Fibroblast of lung (primary cell): ENCODE measurements around the gene FIBCD1. TPM values are rescaled to one million over a fixed set of nuclear protein-coding genes. Genes with fewer than 3 reads are reported as not detected.

Source experiments
- DNase-seq, 2 donors: peaks; one replicate each; pipeline versions ENCODE4 v3.0.0 to v3.0.0-alpha.2; 2010; ENCODE audit warnings: low read depth in 2 of 2
- H2AFZ ChIP-seq: 2 replicates; pipeline ENCODE4 v1.5.1; 2012; ENCODE audit warnings: low read length, control low read depth, inconsistent platforms
- H3K27ac ChIP-seq: 2 replicates; pipeline ENCODE4 v1.5.1; 2011; ENCODE audit warnings: low read length, control low read depth; ENCODE audit not compliant: insufficient read depth
- H3K27me3 ChIP-seq: 2 replicates; pipeline ENCODE4 v1.5.1; 2011; ENCODE audit warnings: mild to moderate bottlenecking, low read length; ENCODE audit not compliant: control insufficient read depth, insufficient read depth
- H3K36me3 ChIP-seq: 2 replicates; pipeline ENCODE4 v1.5.1; 2011; ENCODE audit warnings: low read length; ENCODE audit not compliant: control insufficient read depth, insufficient read depth
- H3K4me1 ChIP-seq: 2 replicates; pipeline ENCODE4 v1.5.1; 2011; ENCODE audit warnings: low read length; ENCODE audit not compliant: control insufficient read depth, insufficient read depth; ENCODE audit errors: extremely low read depth
- H3K4me2 ChIP-seq: 2 replicates; pipeline ENCODE4 v1.5.1; 2011; ENCODE audit warnings: low read length, control low read depth; ENCODE audit not compliant: insufficient read depth; ENCODE audit errors: extremely low read depth
- H3K4me3 ChIP-seq, 4 experiments: fragments of 200-600 bp in 1 of 4; sonication (generic) in 1 of 4; replicated peaks in 1 of 4; 2 replicates each; pipeline ENCODE4 v1.5.1; 2011 to 2016; ENCODE audit warnings: low read length in 4 of 4, low read depth in 3 of 4, mild to moderate bottlenecking in 3 of 4, control low read depth in 2 of 4, inconsistent platforms in 1 of 4, mixed read lengths in 1 of 4; ENCODE audit not compliant: insufficient read depth in 1 of 4; ENCODE audit errors: control extremely low read depth in 1 of 4
- H3K79me2 ChIP-seq: 2 replicates; pipeline ENCODE4 v1.5.1; 2012; ENCODE audit warnings: mild to moderate bottlenecking, low read length, inconsistent platforms; ENCODE audit not compliant: control insufficient read depth, insufficient read depth
- H3K9ac ChIP-seq: 2 replicates; pipeline ENCODE4 v1.5.1; 2011; ENCODE audit warnings: mild to moderate bottlenecking, low read length, control low read depth; ENCODE audit not compliant: insufficient read depth
- H3K9me3 ChIP-seq: 2 replicates; pipeline ENCODE4 v1.5.1; 2012; ENCODE audit warnings: low read depth, low read length; ENCODE audit not compliant: control insufficient read depth, insufficient read depth
- H4K20me1 ChIP-seq: 2 replicates; pipeline ENCODE4 v1.5.1; 2011; ENCODE audit warnings: low read length; ENCODE audit not compliant: control insufficient read depth, insufficient read depth; ENCODE audit errors: extremely low read depth
- EZH2 ChIP-seq: IDR thresholded peaks from 2 replicates; pipeline ENCODE4 v1.5.1; 2012; ENCODE audit warnings: low read length, control low read depth, mild to moderate bottlenecking; ENCODE audit errors: missing control alignments
- polyA plus RNA-seq, 2 donors: library from polyadenylated mRNA; depleted of rRNA in 1 of 2; stranded (reverse) in 1 of 2; unstranded in 1 of 2; fragments of >200 nt; gene quantifications; 2 replicates each; pipeline ENCODE4 v1.2.1, GENCODE V29; 2011 to 2012; ENCODE audit warnings: missing spikeins in 1 of 2
- total RNA-seq: library from RNA; depleted of rRNA; stranded (reverse); fragments of >200 nt; gene quantifications from 2 replicates; pipeline ENCODE4 v1.2.1, GENCODE V29; 2014
- TF ChIP-seq, protein P1 (sequence below), 2 donors: IDR thresholded peaks in 1 of 2; conservative IDR thresholded peaks in 1 of 2; 1 replicate in 1 of 2; 2 replicates in 1 of 2; pipeline ENCODE4 v1.5.1; 2011 to 2012; ENCODE audit warnings: low read length in 2 of 2, control low read depth in 1 of 2, inconsistent platforms in 1 of 2, low read depth in 1 of 2, mild to moderate bottlenecking in 1 of 2

FIBCD1 gene
- total and polyA plus RNA-seq, 2 donors (not counting 1 experiment from before 2014, with no cell fraction given), result 7.3 to 28.0 TPM

DNA sequence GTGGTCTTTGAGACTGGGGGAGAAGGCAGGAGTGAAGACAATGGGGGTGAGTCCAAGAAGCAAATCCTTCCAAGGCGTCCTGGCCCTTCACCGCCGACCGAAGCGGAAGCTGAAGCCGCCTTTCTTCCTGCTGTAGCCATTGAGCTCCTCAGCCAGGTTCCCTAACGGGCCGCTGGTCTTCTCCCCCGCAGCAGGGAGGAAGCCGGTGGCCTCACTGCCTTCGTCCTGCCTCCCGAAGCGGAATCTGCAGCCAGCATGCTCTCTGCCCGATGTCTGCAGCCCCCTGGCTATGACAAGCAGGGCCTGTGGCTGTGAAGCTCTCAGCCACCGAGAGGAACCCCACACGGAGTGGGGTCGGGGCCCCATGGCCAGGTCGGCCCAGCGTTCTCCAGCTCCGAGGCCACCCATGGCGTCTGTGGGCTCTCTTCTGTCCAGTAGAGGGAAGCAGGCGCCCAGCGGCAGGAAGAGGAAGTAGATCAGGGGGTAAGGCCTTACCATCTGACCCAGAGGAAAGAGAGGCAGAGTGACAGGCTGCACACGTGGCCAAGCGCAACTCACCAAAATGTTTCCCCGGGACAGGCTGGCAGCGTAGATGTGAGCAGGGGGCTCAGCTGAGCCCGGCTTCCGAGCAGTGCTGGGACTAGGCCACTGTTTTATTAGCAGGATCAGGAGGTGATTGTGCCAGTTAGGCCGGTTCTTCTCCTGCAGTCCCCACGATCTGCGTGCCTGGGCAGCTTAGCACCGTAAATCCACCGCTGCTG lies 45.5 kb downstream of the FIBCD1 start:
- DNase-seq, result no peak
- no peak overlapping the region for H3K4me2 ChIP-seq
- H3K79me2 ChIP-seq, result no peaks in the 10 kb centered on the region
- no peaks in the 10 kb centered on the region for H3K9me3 ChIP-seq
- H3K9ac ChIP-seq, result no peak overlapping the region
- no peak overlapping the region for H2AFZ ChIP-seq
- peaks cover 21% of the 10 kb centered on the region for H3K36me3 ChIP-seq
- no peaks in the 10 kb centered on the region for H3K27me3 ChIP-seq
- H4K20me1 ChIP-seq, result no peaks in the 10 kb centered on the region
- TF ChIP-seq EZH2, result no peak
- TF ChIP-seq, protein P1, sequence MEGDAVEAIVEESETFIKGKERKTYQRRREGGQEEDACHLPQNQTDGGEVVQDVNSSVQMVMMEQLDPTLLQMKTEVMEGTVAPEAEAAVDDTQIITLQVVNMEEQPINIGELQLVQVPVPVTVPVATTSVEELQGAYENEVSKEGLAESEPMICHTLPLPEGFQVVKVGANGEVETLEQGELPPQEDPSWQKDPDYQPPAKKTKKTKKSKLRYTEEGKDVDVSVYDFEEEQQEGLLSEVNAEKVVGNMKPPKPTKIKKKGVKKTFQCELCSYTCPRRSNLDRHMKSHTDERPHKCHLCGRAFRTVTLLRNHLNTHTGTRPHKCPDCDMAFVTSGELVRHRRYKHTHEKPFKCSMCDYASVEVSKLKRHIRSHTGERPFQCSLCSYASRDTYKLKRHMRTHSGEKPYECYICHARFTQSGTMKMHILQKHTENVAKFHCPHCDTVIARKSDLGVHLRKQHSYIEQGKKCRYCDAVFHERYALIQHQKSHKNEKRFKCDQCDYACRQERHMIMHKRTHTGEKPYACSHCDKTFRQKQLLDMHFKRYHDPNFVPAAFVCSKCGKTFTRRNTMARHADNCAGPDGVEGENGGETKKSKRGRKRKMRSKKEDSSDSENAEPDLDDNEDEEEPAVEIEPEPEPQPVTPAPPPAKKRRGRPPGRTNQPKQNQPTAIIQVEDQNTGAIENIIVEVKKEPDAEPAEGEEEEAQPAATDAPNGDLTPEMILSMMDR (conservative IDR thresholded peaks at IDR 0.05 in 1 of 2, IDR thresholded peaks at IDR 0.05 in 1 of 2; ENCODE audit: low read depth in 1 of 2, low read length in 2 of 2), result no peak
- H3K4me3 ChIP-seq, result no peak overlapping the region
- H3K4me1 ChIP-seq, result no peaks in the 10 kb centered on the region
- H3K27ac ChIP-seq, result no peak overlapping the region

DNA sequence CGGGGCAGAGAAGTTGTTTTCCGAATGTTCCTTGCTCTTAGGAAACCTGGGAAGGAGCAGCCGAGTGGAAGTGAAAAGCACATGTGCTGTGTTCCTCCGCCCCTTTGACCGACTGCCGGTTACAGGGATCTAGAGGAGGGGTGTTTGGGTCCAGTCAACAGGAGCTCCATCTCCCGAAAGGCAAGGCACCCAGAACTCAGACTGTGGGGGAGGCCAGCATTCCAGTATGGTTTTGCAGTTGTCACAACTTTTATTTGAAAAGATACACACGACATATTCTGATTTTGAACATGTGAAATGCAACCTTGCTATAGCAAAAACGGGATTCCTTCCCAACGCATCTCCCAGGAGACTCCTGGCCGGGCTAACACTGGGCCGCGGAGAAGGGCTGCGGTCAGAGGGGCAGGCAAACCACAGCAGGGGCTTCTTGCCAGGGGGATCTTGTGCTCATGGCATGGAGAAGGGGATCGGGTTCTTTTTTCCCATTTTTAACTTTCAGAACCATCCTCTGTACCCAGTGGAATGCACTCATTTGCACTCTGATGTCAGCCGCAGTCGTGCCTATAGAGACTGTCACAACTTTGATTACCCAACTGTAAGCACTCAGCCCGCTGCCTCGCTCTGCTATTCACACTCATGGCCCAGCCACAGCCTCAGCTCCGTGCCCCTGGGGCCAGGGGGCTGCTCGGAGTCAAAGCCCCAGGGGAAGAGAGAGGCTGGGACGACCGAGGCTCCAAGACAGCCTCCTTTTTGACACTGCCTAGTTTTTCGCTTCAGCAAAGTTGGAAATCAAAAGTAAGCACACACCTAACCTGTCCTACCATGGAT lies 46.4 kb downstream of the FIBCD1 start:
- TF ChIP-seq EZH2, result no peak
- TF ChIP-seq, protein P1 (conservative IDR thresholded peaks at IDR 0.05 in 1 of 2, IDR thresholded peaks at IDR 0.05 in 1 of 2; ENCODE audit: low read depth in 1 of 2, low read length in 2 of 2), result no peak
- Histone ChIP-seq H3K9me3 (no peaks in the 10 kb centered on the region), H3K27ac (no peak overlapping the region), H3K9ac (no peak overlapping the region), H3K27me3 (no peaks in the 10 kb centered on the region), H3K4me2 (no peak overlapping the region), H3K36me3 (peaks cover 29% of the 10 kb centered on the region), H2AFZ (no peak overlapping the region), H3K79me2 (no peaks in the 10 kb centered on the region), H4K20me1 (no peaks in the 10 kb centered on the region), H3K4me1 (no peaks in the 10 kb centered on the region), H3K4me3 (no peak overlapping the region)
- DNase-seq, result no peak

- no peak overlapping the region for H3K4me3 ChIP-seq
- no peaks in the 10 kb centered on the region for H4K20me1 ChIP-seq
- H3K4me1 ChIP-seq, result peaks cover 4% of the 10 kb centered on the region
- no peak overlapping the region for H2AFZ ChIP-seq
- no peak overlapping the region for H3K9ac ChIP-seq
- peaks cover under 1% of the 10 kb centered on the region for H3K79me2 ChIP-seq
- no peak for DNase-seq
- H3K27ac ChIP-seq, result no peak overlapping the region
- H3K36me3 ChIP-seq, result peaks cover 33% of the 10 kb centered on the region
- H3K27me3 ChIP-seq, result no peaks in the 10 kb centered on the region
- no peak overlapping the region for H3K4me2 ChIP-seq
- TF ChIP-seq, protein P1 (conservative IDR thresholded peaks at IDR 0.05 in 1 of 2, IDR thresholded peaks at IDR 0.05 in 1 of 2; ENCODE audit: low read depth in 1 of 2, low read length in 2 of 2), result no peak
- no peak for TF ChIP-seq EZH2
- no peaks in the 10 kb centered on the region for H3K9me3 ChIP-seq
These were observed 47.2 kb downstream of the FIBCD1 start for GRCh38 chr9:130891688-130892476.
